SK-N-MC (cell line): ENCODE measurements around the gene LDHAL6B.

Experiments
- DNase-seq: peaks from one replicate; pipeline ENCODE4 v3.0.0-alpha.2; 2011; ENCODE audit warnings: low read depth, low spot score
- H3K27ac ChIP-seq: fragments of 200-600 bp; sonication (generic); 2 replicates; pipeline ENCODE4 v1.5.1; 2016; ENCODE audit warnings: mixed run types
- H3K36me3 ChIP-seq: fragments of 200-600 bp; sonication (generic); 2 replicates; pipeline ENCODE4 v1.6.1; 2017; ENCODE audit warnings: antibody characterized with exemption, low read length, mixed read lengths; ENCODE audit not compliant: insufficient read depth
- H3K4me3 ChIP-seq: fragments of 200-600 bp; sonication (generic); 2 replicates; pipeline ENCODE4 v1.5.1; 2016
- H3K9ac ChIP-seq: fragments of 200-600 bp; sonication (generic); 2 replicates; pipeline ENCODE4 v1.8.0; 2017; ENCODE audit warnings: mixed run types, mixed read lengths; ENCODE audit not compliant: insufficient read length
- H3K9me3 ChIP-seq: fragments of 200-600 bp; sonication (generic); 2 replicates; pipeline ENCODE4 v1.6.1; 2017; ENCODE audit warnings: low read depth, mild to moderate bottlenecking, antibody characterized with exemption, low read length, moderate library complexity, mixed read lengths
- EZH2 ChIP-seq: fragments of 200-600 bp; sonication (generic); IDR thresholded peaks from one replicate; pipeline ENCODE4 v1.6.1; 2017; ENCODE audit warnings: antibody characterized with exemption
- FOXP2 ChIP-seq: optimal IDR thresholded peaks from 2 replicates; pipeline ENCODE3; 2011; ENCODE audit warnings: mild to moderate bottlenecking, moderate library complexity; ENCODE audit not compliant: insufficient read depth; ENCODE audit errors: extremely low read length, control extremely low read depth
- POLR2AphosphoS5 ChIP-seq: IDR thresholded peaks from 2 replicates; pipeline ENCODE4 v1.6.1; 2012; ENCODE audit warnings: mild to moderate bottlenecking, low read depth, low read length, borderline replicate concordance

The LDHAL6B gene

DNA sequence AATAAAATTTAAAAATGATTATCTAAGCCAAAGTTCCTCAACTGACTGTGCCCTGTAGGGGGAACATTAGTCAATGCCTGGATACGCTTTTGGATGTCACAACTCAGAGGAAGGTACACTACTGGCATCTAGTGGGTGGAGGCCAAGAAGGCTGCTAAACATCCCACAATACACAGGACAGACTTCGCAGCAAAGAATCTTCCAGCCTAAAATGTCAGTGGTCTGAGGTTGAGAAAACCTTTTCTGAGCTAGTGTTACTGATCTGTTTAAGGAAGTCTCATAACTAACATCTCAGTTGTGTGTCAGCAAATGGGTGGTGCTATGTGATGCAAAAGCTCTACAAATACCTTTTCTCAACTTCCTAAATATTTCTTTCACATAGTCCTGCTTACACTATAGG lies 20.9 kb upstream of the LDHAL6B start:
- H3K4me3 ChIP-seq, result no peak overlapping the region
- no peaks in the 10 kb centered on the region for H3K36me3 ChIP-seq
- no peak for DNase-seq
- H3K9me3 ChIP-seq, result no peaks in the 10 kb centered on the region
- H3K27ac ChIP-seq, result no peak overlapping the region
- no peak overlapping the region for H3K9ac ChIP-seq
- TF ChIP-seq EZH2 (no peak), POLR2AphosphoS5 (no peak), FOXP2 (no peak)

- no peaks in the 10 kb centered on the region for H3K9me3 ChIP-seq
- H3K27ac ChIP-seq, result no peak overlapping the region
- TF ChIP-seq POLR2AphosphoS5 (no peak), EZH2 (no peak), FOXP2 (no peak)
- H3K4me3 ChIP-seq, result no peak overlapping the region
- no peaks in the 10 kb centered on the region for H3K36me3 ChIP-seq
- no peak overlapping the region for H3K9ac ChIP-seq
- no peak for DNase-seq
Measured at GRCh38 chr15:59186501-59186900, 20.1 kb upstream of the LDHAL6B start.

- TF ChIP-seq EZH2 (no peak), POLR2AphosphoS5 (no peak), FOXP2 (no peak)
- no peak overlapping the region for H3K27ac ChIP-seq
- H3K9me3 ChIP-seq, result no peaks in the 10 kb centered on the region
- no peak overlapping the region for H3K4me3 ChIP-seq
- no peaks in the 10 kb centered on the region for H3K36me3 ChIP-seq
- DNase-seq, result no peak
- no peak overlapping the region for H3K9ac ChIP-seq
Measured at GRCh38 chr15:59189241-59189640, 17.4 kb upstream of the LDHAL6B start.

DNA sequence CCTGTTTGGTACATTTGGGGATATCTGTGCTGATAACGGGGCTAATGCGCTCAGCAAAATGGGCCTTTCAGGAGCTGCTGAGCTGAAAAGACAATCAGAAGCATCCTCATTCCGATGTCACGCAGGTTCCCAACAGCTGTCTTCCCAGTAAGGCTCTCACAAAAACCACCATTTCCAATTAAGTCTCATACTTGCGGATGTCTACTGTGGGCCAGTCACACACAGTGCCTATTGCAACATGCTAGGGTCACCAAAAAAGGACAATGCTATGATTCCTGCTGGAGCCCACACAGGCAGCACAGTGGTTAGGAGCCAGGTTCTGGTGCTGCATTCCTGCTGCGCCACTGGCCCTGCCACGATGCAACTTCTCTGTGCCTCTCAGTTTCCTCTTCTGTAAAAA lies 16.4 kb upstream of the LDHAL6B start:
- Histone ChIP-seq H3K36me3 (no peaks in the 10 kb centered on the region), H3K27ac (no peak overlapping the region), H3K4me3 (no peak overlapping the region), H3K9ac (no peak overlapping the region), H3K9me3 (no peaks in the 10 kb centered on the region)
- no peak for DNase-seq
- no peak for TF ChIP-seq FOXP2
- no peak for TF ChIP-seq EZH2
- no peak for TF ChIP-seq POLR2AphosphoS5

- H3K27ac ChIP-seq, result no peak overlapping the region
- H3K9ac ChIP-seq, result no peak overlapping the region
- H3K4me3 ChIP-seq, result no peak overlapping the region
- DNase-seq, result no peak
- no peak for TF ChIP-seq POLR2AphosphoS5
- no peak for TF ChIP-seq EZH2
- no peak for TF ChIP-seq FOXP2
- H3K9me3 ChIP-seq, result no peaks in the 10 kb centered on the region
- no peaks in the 10 kb centered on the region for H3K36me3 ChIP-seq
Measured at GRCh38 chr15:59191855-59192237, 14.8 kb upstream of the LDHAL6B start.

DNA sequence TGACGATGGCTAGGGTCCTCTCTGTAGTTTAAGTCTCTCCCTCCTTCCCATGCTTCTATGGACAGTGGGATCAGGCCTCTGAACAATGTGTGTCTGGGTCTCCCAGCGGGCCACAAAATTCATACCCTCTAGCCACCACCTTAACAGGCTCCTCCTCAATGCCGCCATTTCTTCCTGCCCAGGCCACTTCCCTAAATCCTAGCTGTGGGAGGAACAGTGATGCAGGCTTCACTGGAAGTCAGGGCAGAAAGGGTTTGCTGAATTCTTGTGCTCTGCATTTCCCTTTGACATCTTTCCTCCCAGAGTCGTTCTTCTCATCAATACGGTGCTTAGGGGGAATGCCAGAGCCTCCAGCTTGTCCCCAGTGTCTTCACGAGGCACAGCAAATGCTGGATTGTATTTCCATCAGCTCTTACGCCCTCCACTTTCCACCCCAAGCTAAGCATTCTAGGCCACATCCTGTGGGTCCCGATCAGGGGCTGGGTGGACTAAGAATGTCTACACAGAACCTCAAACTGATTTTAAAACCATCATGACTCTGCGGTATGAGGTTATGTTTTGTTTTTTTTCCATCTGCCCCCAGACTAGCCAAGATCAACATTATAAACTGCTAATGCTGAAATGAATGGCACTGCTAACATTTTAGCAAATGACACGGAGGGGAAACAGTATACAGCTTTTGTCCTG lies 11.9 kb upstream of the LDHAL6B start:
- no peak for TF ChIP-seq FOXP2
- TF ChIP-seq EZH2, result no peak
- TF ChIP-seq POLR2AphosphoS5, result no peak
- Histone ChIP-seq H3K27ac (no peak overlapping the region), H3K4me3 (no peak overlapping the region), H3K36me3 (no peaks in the 10 kb centered on the region), H3K9me3 (no peaks in the 10 kb centered on the region), H3K9ac (no peak overlapping the region)
- no peak for DNase-seq

DNA sequence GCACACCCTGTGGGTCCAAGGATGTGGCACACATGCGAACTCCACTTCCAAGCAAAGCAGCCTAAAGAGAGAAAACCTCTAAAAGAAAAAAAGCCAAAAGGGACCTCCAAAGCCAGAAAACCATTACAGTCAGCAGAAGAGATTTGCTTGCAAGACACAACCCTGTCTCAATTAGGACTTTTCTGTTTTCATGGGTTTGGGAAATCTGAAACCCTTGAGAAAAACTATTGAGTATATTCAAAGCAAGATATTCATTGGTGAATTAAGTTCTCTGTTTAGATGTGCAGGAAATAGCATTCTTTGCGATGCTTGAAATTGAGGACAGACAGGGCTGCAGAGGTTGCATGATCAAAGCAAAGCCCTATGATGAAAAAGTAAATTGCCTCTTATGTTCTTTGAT lies 10.2 kb upstream of the LDHAL6B start:
- Histone ChIP-seq H3K9ac (no peak overlapping the region), H3K9me3 (no peaks in the 10 kb centered on the region), H3K36me3 (no peaks in the 10 kb centered on the region), H3K27ac (no peak overlapping the region), H3K4me3 (no peak overlapping the region)
- no peak for DNase-seq
- TF ChIP-seq FOXP2, result no peak
- no peak for TF ChIP-seq POLR2AphosphoS5
- TF ChIP-seq EZH2, result no peak

- Histone ChIP-seq H3K27ac (no peak overlapping the region), H3K36me3 (no peaks in the 10 kb centered on the region)
- no peak for DNase-seq
Measured at GRCh38 chr15:59197454-59197853, 9.2 kb upstream of the LDHAL6B start.

GRCh38 chr15:59199626-59200465 lies 6.8 kb upstream of the LDHAL6B start:
- no peak for DNase-seq
- H3K27ac ChIP-seq, result no peak overlapping the region
- H3K9ac ChIP-seq, result no peak overlapping the region

More at GRCh38 chr15:59197454-59197853, 9.2 kb upstream of the LDHAL6B start:
- TF ChIP-seq EZH2, result no peak
- TF ChIP-seq POLR2AphosphoS5, result no peak
- TF ChIP-seq FOXP2, result no peak
- no peaks in the 10 kb centered on the region for H3K9me3 ChIP-seq
- no peak overlapping the region for H3K4me3 ChIP-seq
- H3K9ac ChIP-seq, result no peak overlapping the region

GRCh38 chr15:59200560-59200959 lies 6.1 kb upstream of the LDHAL6B start:
- no peak overlapping the region for H3K27ac ChIP-seq
- no peak overlapping the region for H3K9ac ChIP-seq
- H3K9me3 ChIP-seq, result no peaks in the 10 kb centered on the region

More at GRCh38 chr15:59199626-59200465, 6.8 kb upstream of the LDHAL6B start:
- TF ChIP-seq FOXP2, result no peak
- H3K9me3 ChIP-seq, result no peaks in the 10 kb centered on the region
- H3K4me3 ChIP-seq, result no peak overlapping the region
- no peaks in the 10 kb centered on the region for H3K36me3 ChIP-seq

More at GRCh38 chr15:59200560-59200959, 6.1 kb upstream of the LDHAL6B start:
- Histone ChIP-seq H3K36me3 (no peaks in the 10 kb centered on the region), H3K4me3 (no peak overlapping the region)
- TF ChIP-seq FOXP2, result no peak
- no peak for TF ChIP-seq EZH2
- no peak for DNase-seq
